H1 (cell line): ENCODE measurements around the gene SERPINB8. TPM values are rescaled to one million over a fixed set of nuclear protein-coding genes. Genes with fewer than 3 reads are reported as not detected.

Experiments
- CTCF ChIA-PET: fragments of 300-600 bp; sonication (Branson Sonifier 250); formaldehyde crosslinking; loops from one replicate; lab custom pipeline; 2021; ENCODE audit not compliant: partially characterized antibody; lab: Charles Lee
- POLR2A ChIA-PET: fragments of 300-600 bp; sonication (Branson Sonifier 250); formaldehyde crosslinking; loops from one replicate; lab custom pipeline; 2021; ENCODE audit warnings: inconsistent platforms; ENCODE audit not compliant: partially characterized antibody; lab: Charles Lee
- DNase-seq, 2 experiments: peaks; one replicate each; pipeline versions ENCODE4 v3.0.0 to v3.0.0-alpha.2; 2010 to 2022; ENCODE audit warnings: low spot score in 2 of 2, low read depth in 1 of 2, mixed read lengths in 1 of 2
- FAIRE-seq: peaks from 2 replicates; lab custom pipeline; 2011; peaks lifted over from hg19 to GRCh38; lab: Jason Lieb, UNC
- H2AFZ ChIP-seq: 2 replicates; pipeline ENCODE4 v1.8.1; 2012; ENCODE audit warnings: low read length, inconsistent platforms
- H2AK5ac ChIP-seq: 2 replicates; pipeline ENCODE4 v1.6.1; 2013; ENCODE audit warnings: low read depth, low read length
- H2BK120ac ChIP-seq: replicated peaks from 2 replicates; pipeline ENCODE3; 2013; ENCODE audit warnings: low read depth, low read length, inconsistent platforms
- H2BK12ac ChIP-seq: 2 replicates; pipeline ENCODE4 v1.6.1; 2013; ENCODE audit warnings: low read depth, low read length
- H2BK15ac ChIP-seq: 2 replicates; pipeline ENCODE4 v1.6.1; 2013; ENCODE audit warnings: low read length
- H2BK20ac ChIP-seq: 2 replicates; pipeline ENCODE4 v1.6.1; 2013; ENCODE audit warnings: low read length
- H2BK5ac ChIP-seq: 2 replicates; pipeline ENCODE4 v1.6.1; 2013; ENCODE audit warnings: low read depth, low read length
- H3K14ac ChIP-seq: 2 replicates; pipeline ENCODE4 v1.6.1; 2013; ENCODE audit warnings: inconsistent platforms; ENCODE audit not compliant: insufficient read length
- H3K18ac ChIP-seq: 2 replicates; pipeline ENCODE4 v1.6.1; 2013; ENCODE audit warnings: low read length; ENCODE audit errors: extremely low read depth
- H3K23ac ChIP-seq: 2 replicates; pipeline ENCODE4 v1.6.1; 2013; ENCODE audit warnings: inconsistent platforms; ENCODE audit not compliant: insufficient read length
- H3K23me2 ChIP-seq: 2 replicates; pipeline ENCODE4 v1.6.1; 2013; ENCODE audit warnings: low read depth, low read length
- H3K27ac ChIP-seq: 2 replicates; pipeline ENCODE4 v1.6.1; 2011; ENCODE audit warnings: low read depth, low read length, inconsistent platforms
- H3K27me3 ChIP-seq, 4 experiments: replicated peaks in 1 of 4; 1 replicate in 1 of 4; 2 replicates in 3 of 4; pipeline versions ENCODE4 v1.6.1 to v1.8.1; 2011 to 2013; ENCODE audit warnings: low read length in 3 of 4, mild to moderate bottlenecking in 3 of 4, inconsistent platforms in 2 of 4, mixed read lengths in 2 of 4, moderate library complexity in 1 of 4; ENCODE audit not compliant: control insufficient read depth in 3 of 4, insufficient read depth in 3 of 4; ENCODE audit errors: extremely low read depth in 1 of 4
- H3K36me3 ChIP-seq, 4 experiments: 2 replicates each; pipeline versions ENCODE4 v1.6.1 to v1.8.1; 2011 to 2013; ENCODE audit warnings: mild to moderate bottlenecking in 4 of 4, low read length in 3 of 4, moderate library complexity in 2 of 4, control low read depth in 1 of 4, inconsistent platforms in 1 of 4; ENCODE audit not compliant: insufficient read depth in 4 of 4, control insufficient read depth in 2 of 4
- H3K4ac ChIP-seq: replicated peaks from 2 replicates; pipeline ENCODE3; 2013; ENCODE audit warnings: low read length, low read depth, mixed read lengths, inconsistent platforms; ENCODE audit not compliant: insufficient read length
- H3K4me1 ChIP-seq, 4 experiments: replicated peaks in 1 of 4; 1 replicate in 1 of 4; 2 replicates in 3 of 4; pipeline versions ENCODE4 v1.6.1 to v1.8.1; 2011 to 2013; ENCODE audit warnings: low read length in 3 of 4, inconsistent platforms in 2 of 4, mixed read lengths in 1 of 4; ENCODE audit not compliant: insufficient read depth in 4 of 4, control insufficient read depth in 3 of 4
- H3K4me2 ChIP-seq, 2 experiments: 2 replicates each; pipeline versions ENCODE4 v1.6.1 to v1.8.1; 2011 to 2013; ENCODE audit warnings: low read depth in 2 of 2, low read length in 2 of 2, control low read depth in 1 of 2, inconsistent platforms in 1 of 2, mild to moderate bottlenecking in 1 of 2; ENCODE audit not compliant: insufficient read depth in 1 of 2
- H3K4me3 ChIP-seq, 4 experiments: fragments of 200-600, 300-600 bp in 1 of 4; sonication (generic), shearing (Covaris generic), sonication (Bioruptor Twin) in 1 of 4; 2 replicates each; pipeline versions ENCODE4 v1.5.1 to v1.8.1; 2011 to 2016; ENCODE audit warnings: low read length in 4 of 4, low read depth in 3 of 4, control low read depth in 2 of 4, inconsistent platforms in 2 of 4, mild to moderate bottlenecking in 2 of 4, mixed read lengths in 1 of 4, moderate library complexity in 1 of 4; ENCODE audit not compliant: insufficient read depth in 2 of 4; ENCODE audit errors: extremely low read depth in 1 of 4
- H3K56ac ChIP-seq: replicated peaks from 2 replicates; pipeline ENCODE3; 2013; ENCODE audit warnings: low read depth, mild to moderate bottlenecking, mixed read lengths, low read length, inconsistent platforms; ENCODE audit not compliant: insufficient read length
- H3K79me1 ChIP-seq: 2 replicates; pipeline ENCODE4 v1.6.1; 2013; ENCODE audit warnings: low read depth, low read length, control low read depth
- H3K79me2 ChIP-seq, 2 experiments: 2 replicates each; pipeline versions ENCODE4 v1.6.1 to v1.8.1; 2012 to 2013; ENCODE audit warnings: low read length in 2 of 2, mild to moderate bottlenecking in 2 of 2, inconsistent platforms in 1 of 2; ENCODE audit not compliant: insufficient read depth in 2 of 2, control insufficient read depth in 1 of 2
- H3K9ac ChIP-seq, 4 experiments: replicated peaks in 1 of 4; 1 replicate in 1 of 4; 2 replicates in 3 of 4; pipeline versions ENCODE4 v1.6.1 to v1.8.1; 2011 to 2013; ENCODE audit warnings: low read depth in 3 of 4, low read length in 3 of 4, control low read depth in 2 of 4, mild to moderate bottlenecking in 2 of 4, moderate library complexity in 2 of 4, inconsistent platforms in 1 of 4; ENCODE audit errors: extremely low read depth in 1 of 4
- H3K9me3 ChIP-seq, 2 experiments: 2 replicates each; pipeline versions ENCODE4 v1.6.1 to v1.8.1; 2012 to 2013; ENCODE audit warnings: mild to moderate bottlenecking in 2 of 2, moderate library complexity in 2 of 2, control low read depth in 1 of 2, inconsistent platforms in 1 of 2, low read depth in 1 of 2, low read length in 1 of 2, mixed read lengths in 1 of 2; ENCODE audit not compliant: insufficient read depth in 2 of 2
- H4K20me1 ChIP-seq, 2 experiments: replicated peaks in 1 of 2; 2 replicates each; pipeline versions ENCODE3 to v1.8.1; 2011 to 2013; ENCODE audit warnings: inconsistent platforms in 2 of 2, low read length in 2 of 2, mild to moderate bottlenecking in 1 of 2; ENCODE audit not compliant: insufficient read depth in 2 of 2, control insufficient read depth in 1 of 2
- H4K5ac ChIP-seq: 2 replicates; pipeline ENCODE4 v1.6.1; 2013; ENCODE audit warnings: low read length, low read depth, mixed read lengths, inconsistent platforms; ENCODE audit not compliant: insufficient read length
- H4K8ac ChIP-seq: 2 replicates; pipeline ENCODE4 v1.8.0; 2013; ENCODE audit warnings: mild to moderate bottlenecking, moderate library complexity, low read length, inconsistent platforms; ENCODE audit not compliant: insufficient read depth; ENCODE audit errors: extremely low read depth
- H4K91ac ChIP-seq: replicated peaks from 2 replicates; pipeline ENCODE3; 2013; ENCODE audit warnings: low read length, mixed read lengths, inconsistent platforms; ENCODE audit not compliant: insufficient read length
- BCL11A ChIP-seq, 2 experiments: IDR thresholded peaks; one replicate each; pipeline ENCODE4 v1.6.1; 2011; ENCODE audit warnings: low read depth in 2 of 2, low read length in 2 of 2, mild to moderate bottlenecking in 2 of 2
- CBX5 ChIP-seq: fragments of 300-800, 300-1000 bp; sonication (generic); IDR thresholded peaks from 2 replicates; pipeline ENCODE4 v1.7.1; 2016; ENCODE audit warnings: antibody characterized with exemption, low read length, low read depth
- CTCF ChIP-seq, 3 experiments: IDR thresholded peaks; 1 replicate in 2 of 3; 2 replicates in 1 of 3; pipeline versions ENCODE4 v1.5.1 to v1.6.1; 2011; ENCODE audit warnings: low read length in 3 of 3, mild to moderate bottlenecking in 3 of 3, inconsistent platforms in 2 of 3, low read depth in 1 of 3, moderate library complexity in 1 of 3; ENCODE audit not compliant: insufficient read depth in 1 of 3; ENCODE audit errors: control extremely low read depth in 1 of 3
- FOSL1 ChIP-seq: IDR thresholded peaks from 2 replicates; pipeline ENCODE4 v1.6.1; 2011; ENCODE audit warnings: mild to moderate bottlenecking, low read depth, low read length, moderate library complexity; ENCODE audit not compliant: insufficient read depth
- GTF2F1 ChIP-seq: IDR thresholded peaks from 2 replicates; pipeline ENCODE4 v1.6.1; 2012; ENCODE audit warnings: low read depth, low read length, improper control_type of control experiment, borderline replicate concordance
- KDM1A ChIP-seq: fragments of 200-600, 300-600 bp; sonication (generic); IDR thresholded peaks from 2 replicates; pipeline ENCODE4 v1.7.1; 2016; ENCODE audit warnings: mild to moderate bottlenecking, low read length, borderline replicate concordance
- KDM5A ChIP-seq: fragments of 200-600 bp; IDR thresholded peaks from 2 replicates; pipeline ENCODE4 v1.7.1; 2012; ENCODE audit warnings: mild to moderate bottlenecking, low read length, inconsistent platforms, mixed read lengths
- RBBP5 ChIP-seq: IDR thresholded peaks from 2 replicates; pipeline ENCODE4 v1.7.1; 2012; ENCODE audit warnings: low read depth, mild to moderate bottlenecking, inconsistent platforms, low read length, moderate library complexity, borderline replicate concordance
- RXRA ChIP-seq: IDR thresholded peaks from 2 replicates; pipeline ENCODE4 v1.6.1; 2011; ENCODE audit warnings: low read depth, mild to moderate bottlenecking, low read length, moderate library complexity; ENCODE audit not compliant: insufficient read depth
- TEAD4 ChIP-seq: IDR thresholded peaks from 2 replicates; pipeline ENCODE4 v1.6.1; 2012; ENCODE audit warnings: low read depth, low read length, inconsistent platforms, mixed read lengths
- WGBS, 2 experiments: shearing (Covaris generic) in 1 of 2; methylation state at CpG; one replicate each; pipeline versions ENCODE4 v1.1.6 to v1.1.7; 2013 to 2015; ENCODE audit warnings: low lambda C conversion rate in 2 of 2, mixed read lengths in 2 of 2, inconsistent platforms in 1 of 2, low coverage in 1 of 2, missing lambda C conversion rate in 1 of 2; ENCODE audit not compliant: insufficient replicate concordance in 2 of 2, insufficient coverage in 1 of 2, insufficient read length in 1 of 2; ENCODE audit errors: extremely low coverage in 1 of 2, missing lambda C conversion rate in 1 of 2; 5-methylcytosine and 5-hydroxymethylcytosine counted together
- polyA plus RNA-seq, 7 experiments: library from polyadenylated mRNA; depleted of rRNA in 3 of 7; stranded (reverse) in 5 of 7; unstranded in 2 of 7; fragments of >200 nt in 5 of 7; fragments of 200-250 nt in 2 of 7; gene quantifications; 1 replicate in 5 of 7; 2 replicates in 1 of 7; 4 replicates in 1 of 7; pipeline versions ENCODE4 v1.2.1 to v1.2.3, GENCODE V29; 2011 to 2013; ENCODE audit warnings: missing spikeins in 2 of 7, mixed read lengths in 2 of 7
- total RNA-seq: library from RNA; stranded (reverse); fragmentation: NEBNext Ultra II Directional; extraction: Animal tissue kit (Norgen Biotek cat#: 25700); gene quantifications from 2 replicates; pipeline ENCODE4 v1.2.1, GENCODE V29; 2021

The SERPINB8 gene
- total and polyA plus RNA-seq, 2 of the 8 experiments (the other 6 are each of a cell fraction or from before 2014, with no cell fraction given), result 0.42 to 1.2 TPM

- Histone ChIP-seq H4K8ac (no peak overlapping the region), H3K9me3 (peaks cover 6 to 9% of the 10 kb centered on the region in 2 experiments; a peak in 1 of 4 replicates), H3K9ac (no peak overlapping the region), H4K5ac (no peak overlapping the region), H3K27ac (no peak overlapping the region), H3K23me2 (no peaks in the 10 kb centered on the region), H2AK5ac (no peak overlapping the region), H3K4me1 (no peaks in the 10 kb centered on the region), H2AFZ (no peak overlapping the region), H3K18ac (no peak overlapping the region), H3K4me3 (no peak overlapping the region), H2BK12ac (no peak overlapping the region), H3K56ac (no peak overlapping the region), H4K20me1 (no peaks in the 10 kb centered on the region), H3K23ac (no peak overlapping the region), H3K4me2 (no peak overlapping the region), H2BK20ac (no peak overlapping the region), H4K91ac (no peak overlapping the region), H3K36me3 (no peaks in the 10 kb centered on the region), H3K14ac (no peak overlapping the region), H2BK15ac (no peak overlapping the region), H3K27me3 (no peaks in the 10 kb centered on the region), H3K79me1 (no peaks in the 10 kb centered on the region), H2BK120ac (no peak overlapping the region), H2BK5ac (no peak overlapping the region), H3K79me2 (no peaks in the 10 kb centered on the region), H3K4ac (no peak overlapping the region)
- CTCF ChIA-PET, result interaction anchor here (0.7 to 5.0 kb wide), 34 partner anchors 9 to 430 kb away, joined by 3 to 36 read pairs (median 4); no protein-coding TSS in a partner anchor
- peak; percentile 29 to 77 for DNase-seq
- FAIRE-seq, result peak; percentile 74
- POLR2A ChIA-PET, result no interaction called here
- WGBS, 2 experiments, result 18% methylated on average over 6 of the region's 6 CpGs; no CpG with 5 or more reads in 1 of the 2 experiments
- TF ChIP-seq CTCF (IDR thresholded peaks at IDR 0.05; ENCODE audit: control extremely low read depth in 1 of 3, insufficient read depth in 1 of 3, low read depth in 1 of 3, low read length in 3 of 3), result peak; percentile 49 to 88 (median 73)
- 0 out of 2 replicates have a peak, but pooled peaks have one; percentile 41 for TF ChIP-seq TEAD4
- no peak for TF ChIP-seq KDM1A
- TF ChIP-seq GTF2F1, result no peak
- no peak for TF ChIP-seq KDM5A
- TF ChIP-seq RBBP5, result no peak
- no peak for TF ChIP-seq RXRA
- TF ChIP-seq CBX5, result no peak
- no peak for TF ChIP-seq BCL11A (IDR thresholded peaks at IDR 0.05; ENCODE audit: low read depth in 2 of 2, low read length in 2 of 2)
- TF ChIP-seq FOSL1, result no peak
These were observed 25.0 kb downstream of the SERPINB8 start for GRCh38 chr18:63994783-63995399.
